Keratinocyte (primary cell): ENCODE measurements around the gene CPT2.

ENCODE experiments used
- EZH2 ChIP-seq: IDR thresholded peaks from one replicate; pipeline ENCODE4 v1.6.1; 2012; ENCODE audit warnings: inconsistent platforms, mild to moderate bottlenecking, low read length, moderate library complexity
- TF ChIP-seq, protein P1 (sequence below), 3 experiments: IDR thresholded peaks in 1 of 3; conservative IDR thresholded peaks in 1 of 3; optimal IDR thresholded peaks in 1 of 3; 2 replicates in 2 of 3; 3 replicates in 1 of 3; pipeline versions ENCODE3 to v1.5.1; 2011; ENCODE audit warnings: low read length in 3 of 3, mild to moderate bottlenecking in 3 of 3, moderate library complexity in 2 of 3, control low read depth in 1 of 3, inconsistent platforms in 1 of 3; ENCODE audit not compliant: insufficient read depth in 2 of 3; ENCODE audit errors: extremely low read depth in 1 of 3

DNA sequence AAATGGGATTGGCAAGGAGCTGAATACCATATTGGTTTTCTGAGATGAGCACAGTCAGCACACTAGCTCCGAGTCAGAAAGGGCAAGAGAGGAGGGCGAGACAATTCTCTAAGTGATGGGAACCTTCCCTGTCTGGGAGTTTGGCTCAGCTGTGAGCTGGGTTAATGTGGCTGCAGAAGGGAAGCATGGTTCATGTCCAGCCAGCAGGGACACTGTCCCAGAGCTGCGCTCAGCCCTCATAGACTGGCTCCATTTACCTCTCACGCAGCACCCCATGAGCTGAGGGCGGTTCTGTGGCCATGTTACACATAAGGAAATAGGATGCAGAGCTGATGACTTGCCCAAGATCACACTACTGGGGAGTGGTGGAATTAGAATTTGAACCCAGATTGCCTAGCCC, 15.7 kb upstream of the CPT2 start:
- TF ChIP-seq, protein P1, sequence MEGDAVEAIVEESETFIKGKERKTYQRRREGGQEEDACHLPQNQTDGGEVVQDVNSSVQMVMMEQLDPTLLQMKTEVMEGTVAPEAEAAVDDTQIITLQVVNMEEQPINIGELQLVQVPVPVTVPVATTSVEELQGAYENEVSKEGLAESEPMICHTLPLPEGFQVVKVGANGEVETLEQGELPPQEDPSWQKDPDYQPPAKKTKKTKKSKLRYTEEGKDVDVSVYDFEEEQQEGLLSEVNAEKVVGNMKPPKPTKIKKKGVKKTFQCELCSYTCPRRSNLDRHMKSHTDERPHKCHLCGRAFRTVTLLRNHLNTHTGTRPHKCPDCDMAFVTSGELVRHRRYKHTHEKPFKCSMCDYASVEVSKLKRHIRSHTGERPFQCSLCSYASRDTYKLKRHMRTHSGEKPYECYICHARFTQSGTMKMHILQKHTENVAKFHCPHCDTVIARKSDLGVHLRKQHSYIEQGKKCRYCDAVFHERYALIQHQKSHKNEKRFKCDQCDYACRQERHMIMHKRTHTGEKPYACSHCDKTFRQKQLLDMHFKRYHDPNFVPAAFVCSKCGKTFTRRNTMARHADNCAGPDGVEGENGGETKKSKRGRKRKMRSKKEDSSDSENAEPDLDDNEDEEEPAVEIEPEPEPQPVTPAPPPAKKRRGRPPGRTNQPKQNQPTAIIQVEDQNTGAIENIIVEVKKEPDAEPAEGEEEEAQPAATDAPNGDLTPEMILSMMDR (optimal IDR thresholded peaks at IDR 0.05 in 1 of 3, IDR thresholded peaks at IDR 0.05 in 1 of 3, conservative IDR thresholded peaks at IDR 0.05 in 1 of 3; ENCODE audit: extremely low read depth in 1 of 3, insufficient read depth in 2 of 3, low read length in 3 of 3): no peak
- TF ChIP-seq EZH2: no peak
